A549 (cell line): ENCODE data around the gene ODC1.

Source experiments
- CEBPB ChIP-seq, 2 experiments: fragments of >200 bp in 1 of 2; sonication (Bioruptor Twin) in 1 of 2; formaldehyde crosslinking in 1 of 2; IDR thresholded peaks; 2 replicates each; pipeline ENCODE4 v1.6.1; 2012 to 2016
- JUN ChIP-seq, 2 experiments: fragments of >200 bp; sonication (Bioruptor Twin); formaldehyde crosslinking; IDR thresholded peaks; 2 replicates in 1 of 2; 3 replicates in 1 of 2; pipeline ENCODE4 v1.6.1; 2016 to 2017
- MAZ ChIP-seq: fragments of 150-350 bp; IDR thresholded peaks from 2 replicates; pipeline ENCODE4 v1.6.1; 2014; ENCODE audit warnings: antibody characterized with exemption, low read depth, low read length, borderline replicate concordance
- TF ChIP-seq, protein P1 (sequence below): fragments of 450-650 bp; IDR thresholded peaks from 2 replicates; pipeline ENCODE4 v1.6.1; 2014; ENCODE audit warnings: antibody characterized with exemption
- TF ChIP-seq, protein P2 (sequence below): fragments of >200 bp; sonication (Bioruptor Twin); formaldehyde crosslinking; IDR thresholded peaks from 3 replicates; pipeline ENCODE4 v1.5.1; 2016

DNA sequence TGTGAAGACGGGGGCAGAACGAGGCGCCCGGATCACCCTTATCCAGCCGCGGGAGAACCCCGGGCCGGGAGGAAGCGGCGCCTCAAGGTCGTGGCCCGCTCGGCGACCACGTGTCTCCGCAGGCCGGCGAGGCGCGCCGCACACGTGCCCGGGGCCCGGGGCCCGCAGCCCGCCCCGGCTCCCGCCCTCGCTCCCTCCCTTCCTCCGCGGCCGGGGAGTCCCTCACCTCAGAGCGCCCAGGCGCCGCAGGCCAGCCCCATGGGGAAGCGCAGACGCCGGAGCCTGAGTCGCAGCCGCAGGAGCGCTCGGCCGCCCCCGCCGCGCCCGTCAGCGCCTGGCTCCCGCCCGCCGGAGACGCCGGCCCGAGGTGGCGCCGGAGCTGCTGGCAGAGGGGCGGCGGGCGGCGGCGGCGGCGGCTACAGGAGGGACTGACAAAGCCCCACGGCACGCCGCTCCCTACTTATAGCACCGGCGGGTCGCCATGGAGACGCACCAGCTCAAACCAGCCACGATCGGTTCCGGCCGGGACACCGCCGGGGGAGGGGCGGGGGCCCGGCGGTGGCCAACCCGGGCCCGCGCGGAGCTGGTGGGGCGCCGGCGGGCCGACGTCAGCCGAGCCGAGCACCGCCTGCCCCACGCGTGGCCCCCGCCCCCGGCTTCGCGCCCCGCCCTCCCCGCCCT, at the start of gene ODC1:
- TF ChIP-seq, protein P1, sequence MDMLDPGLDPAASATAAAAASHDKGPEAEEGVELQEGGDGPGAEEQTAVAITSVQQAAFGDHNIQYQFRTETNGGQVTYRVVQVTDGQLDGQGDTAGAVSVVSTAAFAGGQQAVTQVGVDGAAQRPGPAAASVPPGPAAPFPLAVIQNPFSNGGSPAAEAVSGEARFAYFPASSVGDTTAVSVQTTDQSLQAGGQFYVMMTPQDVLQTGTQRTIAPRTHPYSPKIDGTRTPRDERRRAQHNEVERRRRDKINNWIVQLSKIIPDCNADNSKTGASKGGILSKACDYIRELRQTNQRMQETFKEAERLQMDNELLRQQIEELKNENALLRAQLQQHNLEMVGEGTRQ, result peak; percentile 57
- TF ChIP-seq MAZ (no peak), JUN (IDR thresholded peaks at IDR 0.05) (peak; percentile 40 to 94; a peak in 4 of 5 replicates), CEBPB (IDR thresholded peaks at IDR 0.05) (no peak)
- TF ChIP-seq, protein P2, sequence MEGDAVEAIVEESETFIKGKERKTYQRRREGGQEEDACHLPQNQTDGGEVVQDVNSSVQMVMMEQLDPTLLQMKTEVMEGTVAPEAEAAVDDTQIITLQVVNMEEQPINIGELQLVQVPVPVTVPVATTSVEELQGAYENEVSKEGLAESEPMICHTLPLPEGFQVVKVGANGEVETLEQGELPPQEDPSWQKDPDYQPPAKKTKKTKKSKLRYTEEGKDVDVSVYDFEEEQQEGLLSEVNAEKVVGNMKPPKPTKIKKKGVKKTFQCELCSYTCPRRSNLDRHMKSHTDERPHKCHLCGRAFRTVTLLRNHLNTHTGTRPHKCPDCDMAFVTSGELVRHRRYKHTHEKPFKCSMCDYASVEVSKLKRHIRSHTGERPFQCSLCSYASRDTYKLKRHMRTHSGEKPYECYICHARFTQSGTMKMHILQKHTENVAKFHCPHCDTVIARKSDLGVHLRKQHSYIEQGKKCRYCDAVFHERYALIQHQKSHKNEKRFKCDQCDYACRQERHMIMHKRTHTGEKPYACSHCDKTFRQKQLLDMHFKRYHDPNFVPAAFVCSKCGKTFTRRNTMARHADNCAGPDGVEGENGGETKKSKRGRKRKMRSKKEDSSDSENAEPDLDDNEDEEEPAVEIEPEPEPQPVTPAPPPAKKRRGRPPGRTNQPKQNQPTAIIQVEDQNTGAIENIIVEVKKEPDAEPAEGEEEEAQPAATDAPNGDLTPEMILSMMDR, result no peak
